MV-4-11 (cell line): ENCODE results near the gene RCOR1.
A peak's percentile ranks its signal among the peaks of the same experiment; 100 is the strongest.

Experiments
- DNase-seq: peaks from one replicate; lab custom pipeline; 2025; lab: John Stamatoyannopoulos, UW

RCOR1 gene

DNA sequence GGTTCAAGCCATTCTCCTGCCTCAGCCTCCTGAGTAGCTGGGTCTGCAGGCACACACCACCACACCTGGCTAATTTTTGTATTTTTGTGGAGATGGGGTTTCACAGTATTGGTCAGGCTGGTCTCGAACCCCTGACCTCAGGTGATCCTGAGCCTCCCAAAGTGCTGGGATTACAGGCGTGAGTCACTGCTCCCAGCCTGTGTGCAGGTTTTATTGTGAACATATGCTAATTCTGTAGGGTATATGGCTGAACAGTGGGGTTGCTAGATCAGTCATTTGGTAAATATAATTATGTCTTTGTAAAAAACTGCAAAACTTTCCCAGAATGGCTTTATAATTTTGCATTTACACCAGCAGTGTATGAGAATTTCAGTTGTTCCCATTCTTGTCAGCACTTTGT lies 85.9 kb downstream of the RCOR1 start:
- DNase-seq, result no peak

DNA sequence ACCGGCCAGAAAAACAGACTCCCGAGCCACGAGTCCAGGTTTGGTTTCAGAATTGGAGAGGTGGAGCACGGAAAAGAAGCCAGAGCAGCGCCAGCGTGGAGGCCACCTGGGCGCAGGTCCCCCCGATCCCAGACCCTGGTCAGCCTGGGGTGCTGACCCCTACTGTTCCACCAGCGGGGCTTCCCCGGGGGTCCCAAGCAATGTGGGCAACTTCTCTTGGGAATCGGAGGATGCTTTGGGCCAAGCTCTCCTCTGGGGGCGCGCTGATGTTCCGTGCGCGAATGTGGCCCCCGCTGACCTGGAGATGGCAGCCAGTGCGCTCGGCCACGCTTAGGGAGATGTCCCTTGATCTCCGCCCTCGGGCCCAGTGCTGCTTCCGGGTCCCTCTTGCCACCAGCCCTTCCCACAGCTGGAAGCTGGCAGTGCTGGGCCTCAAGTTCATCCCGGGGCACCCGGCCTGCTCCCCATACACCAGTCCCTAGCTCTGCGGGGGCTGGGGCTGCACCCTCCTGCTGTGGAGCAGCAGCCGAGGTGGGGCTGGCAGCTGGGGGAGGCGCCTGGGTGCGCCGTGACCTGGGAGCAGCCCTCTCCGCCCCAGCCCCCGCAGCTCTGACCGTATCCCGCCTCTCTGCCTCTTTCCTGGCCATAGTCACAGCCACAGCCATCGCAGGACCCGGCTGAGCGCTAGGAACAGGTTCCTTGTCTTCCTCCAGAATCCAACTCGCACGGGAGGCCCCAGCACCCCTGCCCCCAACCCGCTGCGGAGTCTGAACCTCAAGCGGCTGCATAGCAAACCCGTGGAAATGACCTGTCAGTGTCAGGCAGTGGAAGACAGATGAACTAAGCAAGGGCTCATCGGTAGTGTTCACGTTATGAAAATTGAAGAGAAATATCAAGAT lies 91.2 kb downstream of the RCOR1 start:
- DNase-seq, result no peak

DNA sequence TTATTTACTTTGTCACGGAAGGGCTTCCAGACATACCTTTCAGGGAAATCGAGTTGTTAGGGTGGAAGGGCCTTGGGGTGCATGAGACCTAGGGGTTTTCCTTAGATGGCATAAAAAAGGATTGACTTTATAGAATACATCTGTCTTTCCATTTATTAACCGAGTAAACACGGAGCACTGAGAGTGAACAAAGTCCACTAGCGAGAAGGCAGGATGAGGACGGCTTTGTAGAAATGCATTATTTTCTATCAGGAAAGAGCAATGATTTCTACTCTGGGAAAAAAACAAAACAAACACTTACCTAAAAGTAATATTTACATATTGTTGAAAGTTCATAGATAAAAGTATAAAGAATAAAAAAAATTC lies 91.8 kb downstream of the RCOR1 start:
- DNase-seq, result no peak

DNA sequence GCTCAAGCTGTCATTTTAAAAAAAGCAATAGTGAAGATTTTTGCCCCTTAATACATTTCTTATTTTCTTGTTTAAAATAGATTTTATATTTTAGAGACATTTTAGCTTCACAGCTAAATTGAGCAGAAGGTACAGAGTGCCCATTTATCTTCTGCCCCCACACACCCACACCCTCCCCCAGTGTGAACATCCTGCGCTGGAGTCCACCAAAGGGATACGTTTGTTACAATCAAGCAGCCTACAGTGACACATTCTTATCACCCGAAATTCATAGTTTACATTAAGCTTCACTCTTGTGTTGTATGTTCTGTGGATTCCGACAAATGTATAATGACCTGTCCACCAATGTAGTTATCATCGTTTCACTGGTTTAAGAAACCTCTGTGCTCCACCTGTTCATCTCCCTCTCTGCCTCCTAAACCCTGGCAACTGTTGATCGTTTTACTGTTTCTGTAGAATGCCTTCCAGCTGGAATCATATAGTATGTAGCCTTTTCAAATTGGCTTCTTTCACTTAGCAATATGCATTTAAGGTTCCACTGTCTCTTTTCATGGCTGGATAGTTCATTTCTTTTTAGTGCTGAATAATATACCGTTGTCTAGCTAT lies 93.8 kb downstream of the RCOR1 start:
- no peak for DNase-seq

DNA sequence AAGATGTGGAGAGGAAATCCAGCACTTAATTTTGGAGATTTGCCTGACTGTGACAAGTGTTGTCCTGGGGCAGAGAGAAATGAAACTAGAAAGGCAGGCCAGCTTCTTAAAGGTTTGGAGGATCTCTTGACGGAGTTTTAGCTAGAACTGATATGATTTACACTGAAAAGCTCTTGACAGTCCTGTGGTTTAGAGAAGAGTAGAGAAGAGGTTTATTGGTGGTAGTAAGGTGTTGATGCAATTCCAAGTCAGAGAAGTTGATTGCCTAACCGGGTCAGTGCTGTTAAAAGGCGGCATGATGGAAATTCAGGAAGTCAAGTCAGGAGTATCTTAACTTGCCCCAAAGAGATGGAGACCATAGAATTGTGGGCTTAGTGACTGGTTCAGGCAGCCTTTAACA lies 95.8 kb downstream of the RCOR1 start:
- peak; percentile 95 for DNase-seq

DNA sequence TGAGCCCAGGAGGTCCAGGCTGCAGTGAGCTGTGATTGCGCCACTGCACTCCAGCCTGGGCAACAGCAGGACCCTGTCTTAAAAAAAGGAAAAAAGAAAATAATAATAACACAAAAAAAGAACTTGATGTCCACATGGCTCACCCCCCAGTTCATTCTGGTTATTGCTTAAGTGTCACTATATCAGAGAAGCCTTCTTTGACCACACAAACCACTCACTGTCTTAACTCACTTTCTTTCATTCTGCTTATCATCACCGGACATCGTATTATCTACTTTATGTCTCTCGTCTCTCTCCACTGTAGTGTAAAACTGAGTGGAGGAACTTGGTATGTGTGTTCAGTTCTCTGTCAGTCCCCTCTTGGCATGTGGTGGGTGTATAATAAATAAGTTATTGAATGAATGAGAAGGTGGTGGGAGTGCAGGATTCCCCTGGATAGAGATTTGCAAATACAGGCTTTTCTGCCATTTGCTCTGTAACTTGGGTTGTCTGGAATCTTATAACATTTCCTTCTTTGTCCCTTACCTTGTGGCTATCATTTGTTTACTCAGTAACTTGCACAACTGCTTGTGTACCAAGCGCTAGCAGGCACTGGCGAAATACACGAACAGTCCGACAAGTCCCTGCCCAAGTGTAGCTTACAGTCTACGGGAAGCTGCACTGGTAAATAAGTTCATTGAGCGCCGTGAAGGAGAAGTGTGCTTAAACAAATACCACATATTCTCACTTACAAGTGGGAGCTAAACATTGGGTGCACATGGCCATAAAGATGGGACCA lies 98.2 kb downstream of the RCOR1 start:
- peak; percentile 69 for DNase-seq

DNA sequence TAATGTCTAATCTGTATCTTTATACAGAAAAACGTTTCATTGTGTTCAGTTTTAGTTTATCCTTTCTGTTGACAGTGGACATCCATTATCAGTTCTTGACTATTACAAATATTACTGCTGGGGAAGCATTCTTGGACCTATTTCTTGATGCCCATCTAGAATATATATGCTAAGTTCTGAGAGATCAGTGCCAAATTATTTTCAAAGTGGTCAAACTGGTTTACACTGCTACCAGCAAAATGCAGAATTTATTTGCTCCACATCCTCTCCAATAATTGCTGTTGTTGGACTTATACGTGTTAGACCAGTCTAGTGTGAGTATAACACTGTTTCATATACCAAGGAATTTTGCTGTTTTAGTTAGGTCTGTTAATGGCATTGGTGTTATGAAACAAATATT lies 99.3 kb downstream of the RCOR1 start:
- DNase-seq, result no peak

DNA sequence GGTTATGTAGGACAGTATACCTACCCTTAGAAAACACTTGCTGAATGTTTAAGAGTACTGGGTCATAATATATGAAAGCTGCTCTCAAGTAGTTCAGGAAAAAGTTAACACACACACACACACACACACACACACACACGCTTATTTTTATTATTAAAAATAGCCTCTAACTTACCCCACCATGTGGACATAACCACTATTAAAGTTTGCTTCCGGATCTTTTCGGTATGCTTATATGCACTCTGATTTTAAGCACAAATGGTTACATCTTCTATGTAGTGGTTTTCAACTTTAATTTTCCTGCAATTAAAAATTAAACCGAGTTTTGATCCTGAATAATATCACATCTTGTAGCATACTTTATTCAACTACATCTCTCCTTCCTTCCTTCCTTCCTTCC lies 99.9 kb downstream of the RCOR1 start:
- DNase-seq, result no peak

DNA sequence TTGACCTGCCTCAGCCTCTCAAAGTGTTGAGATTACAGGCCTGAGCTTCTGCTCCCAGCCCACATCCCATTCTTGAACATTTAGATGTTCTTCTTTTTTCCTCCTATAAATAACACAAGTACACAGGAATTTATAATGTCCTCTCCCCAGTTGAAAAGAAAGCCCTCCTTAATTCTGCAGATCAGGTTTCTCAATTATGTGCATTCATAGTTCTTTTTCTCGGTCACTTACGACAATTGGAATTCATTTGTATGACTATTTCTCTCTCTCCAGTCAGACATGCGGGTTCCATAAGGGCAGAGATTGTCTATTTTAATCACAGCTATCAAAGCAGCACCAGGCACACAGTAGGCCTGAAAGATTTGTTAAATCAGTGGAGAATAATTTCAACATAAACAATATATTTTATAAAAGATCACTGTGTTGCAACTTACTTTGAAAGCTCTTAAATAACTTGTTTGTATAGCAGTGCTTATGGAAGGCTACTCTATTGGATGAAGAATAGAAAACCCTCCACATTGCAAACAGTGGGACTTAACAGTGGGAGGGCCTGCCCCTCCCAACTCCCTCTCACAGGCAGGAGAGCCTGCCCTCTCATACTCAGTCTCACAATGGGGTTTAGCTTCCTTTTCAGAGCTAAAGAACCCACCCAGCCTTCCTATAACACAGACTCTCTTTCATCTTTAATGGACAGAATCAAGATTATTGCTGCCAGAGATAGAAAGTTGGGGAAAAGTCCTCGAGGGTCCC lies 100.7 kb downstream of the RCOR1 start:
- no peak for DNase-seq

DNA sequence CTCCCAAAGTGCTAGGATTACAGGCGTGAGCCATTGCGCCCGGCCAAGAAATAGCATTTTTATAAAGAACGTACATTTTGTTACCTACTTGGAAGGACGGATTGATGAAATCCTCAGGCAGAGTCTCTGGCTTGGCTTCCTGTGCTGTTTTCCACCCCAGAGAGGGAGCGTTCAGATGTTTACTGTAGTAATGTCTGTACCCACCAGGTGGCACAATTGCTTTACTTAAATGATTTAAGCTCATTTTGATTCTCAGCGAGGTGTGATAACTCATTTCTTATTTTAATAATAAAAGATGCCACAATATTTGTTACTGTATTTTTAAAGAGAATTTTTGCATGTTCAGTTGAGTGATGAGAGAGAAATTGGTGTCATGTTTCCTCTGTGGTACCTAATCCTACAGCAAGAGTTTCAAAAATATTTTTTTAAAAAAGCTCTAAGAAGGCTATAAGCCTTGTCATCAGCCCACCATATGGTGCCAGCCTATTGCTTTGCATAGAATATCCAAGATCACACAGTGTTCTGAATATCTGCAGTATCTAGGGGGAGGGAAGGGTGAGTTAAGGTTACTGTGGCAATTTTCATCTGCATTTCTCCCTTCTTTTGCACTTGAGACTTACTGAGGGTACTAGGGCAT lies 102.2 kb downstream of the RCOR1 start:
- peak; percentile 55 for DNase-seq

DNA sequence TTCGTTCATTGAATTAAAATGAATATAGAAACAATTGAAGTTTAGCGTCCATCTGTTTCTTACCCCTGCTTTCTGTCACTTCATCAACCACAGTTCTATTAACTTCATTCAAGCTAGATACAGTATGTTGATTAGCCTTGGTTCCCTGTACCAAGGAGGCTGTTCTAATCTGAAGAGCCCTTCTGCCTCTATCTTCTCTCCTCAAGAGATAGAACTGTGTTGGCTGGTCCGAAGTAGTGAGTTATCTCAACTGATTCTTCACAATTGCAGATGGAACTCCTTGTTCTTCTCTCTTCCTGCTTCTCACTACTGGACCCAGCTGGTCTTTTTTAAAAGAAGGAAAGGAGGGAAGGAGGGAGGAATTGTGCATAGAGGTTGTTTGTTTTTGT lies 102.7 kb downstream of the RCOR1 start:
- DNase-seq, result no peak

DNA sequence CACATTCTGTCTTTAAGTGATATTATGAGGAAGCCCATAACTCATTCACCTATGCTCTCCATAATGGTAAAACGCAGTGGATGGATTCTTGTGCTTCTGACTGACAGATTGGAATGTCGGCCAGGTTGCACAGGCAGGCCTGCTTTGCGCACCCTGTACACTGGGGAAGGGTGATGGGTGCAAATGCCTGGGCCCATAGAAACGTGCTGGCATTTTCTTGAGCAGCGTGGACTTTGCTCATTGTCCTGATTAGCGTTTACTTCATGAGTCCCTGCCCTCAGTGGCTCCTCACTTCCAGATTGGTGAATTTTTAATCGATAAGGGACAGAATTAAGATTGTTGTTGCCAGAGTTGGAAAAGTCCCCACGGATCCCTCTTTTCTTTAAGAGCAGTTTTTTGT lies 103.9 kb downstream of the RCOR1 start:
- DNase-seq, result no peak

DNA sequence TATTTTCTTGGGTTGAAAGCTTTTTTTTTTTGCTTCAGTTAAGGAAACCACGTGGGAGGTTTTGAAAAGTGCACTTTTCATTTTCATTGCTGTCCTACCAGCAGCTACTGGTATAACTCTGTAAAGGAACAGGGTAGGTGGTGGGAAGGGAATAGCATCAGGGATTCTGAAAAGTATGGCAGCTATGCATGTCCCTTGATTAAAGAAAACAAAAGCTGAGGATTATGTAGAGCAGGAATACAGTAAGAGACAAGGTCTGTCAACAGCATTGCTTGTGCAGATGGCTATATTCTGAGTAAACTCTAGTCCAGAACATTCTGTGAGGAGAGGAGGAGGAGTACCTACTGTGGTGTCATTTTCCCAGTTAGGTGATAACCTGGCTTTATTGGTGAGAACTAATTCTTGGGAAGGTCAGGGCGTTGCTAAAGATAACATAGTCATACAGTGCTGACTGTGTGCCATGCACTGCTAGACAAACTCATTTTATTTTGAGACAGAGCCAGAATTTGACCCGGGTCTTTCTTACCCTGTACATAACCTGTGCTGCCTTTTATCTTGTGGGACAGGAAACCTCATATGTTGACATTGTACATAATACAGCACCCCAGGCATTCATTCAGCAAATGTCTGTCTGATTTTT lies 104.5 kb downstream of the RCOR1 start:
- DNase-seq, result no peak

DNA sequence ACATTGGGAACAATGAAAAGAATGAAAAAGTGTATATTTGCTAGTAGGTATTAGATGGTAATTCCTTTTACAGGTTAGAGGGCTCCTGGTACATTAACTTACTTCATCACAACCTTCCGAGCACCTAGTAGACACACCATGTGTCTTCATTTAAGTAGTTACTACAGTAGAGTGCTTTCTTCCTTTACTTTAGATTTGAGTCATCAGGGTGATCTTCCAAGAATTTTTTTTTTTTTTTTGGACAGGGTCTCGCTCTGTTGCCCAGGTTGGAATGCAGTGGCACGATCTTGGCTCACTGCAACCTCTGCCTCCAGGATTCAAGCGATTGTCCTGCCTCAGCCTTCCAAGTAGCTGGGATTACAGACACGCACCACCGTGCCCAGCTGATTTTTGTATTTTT lies 105.1 kb downstream of the RCOR1 start:
- no peak for DNase-seq

DNA sequence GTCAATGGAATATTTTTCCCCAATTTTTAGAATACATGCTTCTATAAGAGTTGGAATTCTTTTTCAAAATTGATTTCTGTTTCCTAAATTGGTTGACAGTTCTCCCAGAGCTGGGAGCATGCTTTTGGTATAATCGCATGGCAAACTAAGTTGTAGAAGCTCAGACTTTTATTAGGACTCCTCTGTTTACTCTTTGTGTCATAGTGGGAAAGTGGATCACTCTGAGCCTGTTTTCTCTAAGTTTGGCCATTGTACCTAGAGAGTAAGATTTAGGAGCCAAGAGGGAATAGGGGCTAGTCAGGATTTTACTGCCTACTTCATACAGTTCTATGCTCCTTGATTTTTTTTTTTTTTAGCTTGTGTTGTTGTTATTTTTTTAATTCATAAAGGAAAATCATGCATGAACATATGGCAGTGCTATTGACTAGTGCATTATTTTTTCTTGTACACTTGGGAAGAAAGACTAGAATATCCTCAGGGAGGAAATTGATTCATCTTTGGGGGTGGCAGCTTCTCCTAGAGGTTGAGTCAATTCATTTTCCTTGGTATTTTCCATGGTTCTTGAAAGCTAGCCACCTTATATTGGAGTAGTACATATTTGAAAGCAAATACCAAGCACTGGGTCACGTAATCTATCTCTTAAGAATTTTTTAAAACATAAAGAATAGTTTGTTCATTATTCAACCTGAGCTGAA lies 107.1 kb downstream of the RCOR1 start:
- no peak for DNase-seq

DNA sequence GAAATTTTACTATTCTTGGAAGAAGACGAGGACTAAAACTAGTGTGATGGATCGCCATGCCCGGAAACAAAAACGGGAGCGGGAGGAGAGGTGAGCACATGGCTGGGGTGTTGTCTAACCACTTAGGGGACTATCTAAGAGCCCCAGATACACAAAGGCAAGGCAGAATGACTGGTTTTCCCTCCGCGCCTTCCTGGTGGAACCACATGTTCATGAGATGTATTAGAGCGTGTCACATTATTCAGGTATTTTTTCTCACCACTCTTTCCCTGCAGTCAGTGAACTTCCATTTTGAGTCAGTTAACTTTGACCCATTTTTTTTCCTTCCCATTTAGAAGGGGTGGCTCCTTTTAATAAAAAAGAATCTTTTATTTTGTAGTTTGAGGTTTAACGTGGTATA lies 116.0 kb downstream of the RCOR1 start:
- no peak for DNase-seq

DNA sequence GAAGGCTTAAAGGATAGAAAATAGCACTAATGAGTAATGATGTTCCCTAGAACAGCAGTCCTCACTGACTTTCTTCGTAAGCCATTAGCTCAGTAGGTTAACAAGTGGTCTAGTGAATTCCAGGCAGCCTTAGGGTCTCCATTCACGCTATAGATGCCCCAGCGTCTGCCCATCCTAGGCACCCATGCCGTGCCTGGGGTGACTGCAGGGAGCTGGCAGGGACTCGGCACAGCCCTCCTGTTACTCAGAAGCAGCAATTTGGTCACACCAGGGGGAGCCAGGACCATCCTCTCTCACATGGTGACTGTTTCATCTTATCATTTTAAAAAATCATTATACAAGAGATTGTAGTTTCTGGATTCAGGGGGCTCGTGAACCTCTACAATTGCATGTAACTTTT lies 118.8 kb downstream of the RCOR1 start:
- no peak for DNase-seq

DNA sequence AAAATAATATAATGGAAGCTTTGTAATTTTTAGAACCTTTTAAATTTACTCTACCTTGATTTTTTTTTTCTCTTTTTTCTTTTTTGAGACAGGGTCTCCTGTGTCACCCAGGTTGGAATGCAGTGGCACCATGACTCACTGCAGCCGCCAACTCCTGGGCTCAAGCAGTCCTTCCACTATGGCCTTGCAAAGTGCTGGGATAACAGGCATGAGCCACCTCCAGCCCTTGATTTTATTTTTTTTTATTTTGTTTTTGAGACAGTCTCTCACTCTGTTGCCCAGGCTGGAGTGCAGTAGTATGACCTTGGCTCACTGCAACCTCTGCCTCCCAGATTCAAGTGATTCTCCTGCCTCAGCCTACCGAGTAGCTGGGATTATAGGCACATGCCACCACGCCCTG lies 119.5 kb downstream of the RCOR1 start:
- no peak for DNase-seq

DNA sequence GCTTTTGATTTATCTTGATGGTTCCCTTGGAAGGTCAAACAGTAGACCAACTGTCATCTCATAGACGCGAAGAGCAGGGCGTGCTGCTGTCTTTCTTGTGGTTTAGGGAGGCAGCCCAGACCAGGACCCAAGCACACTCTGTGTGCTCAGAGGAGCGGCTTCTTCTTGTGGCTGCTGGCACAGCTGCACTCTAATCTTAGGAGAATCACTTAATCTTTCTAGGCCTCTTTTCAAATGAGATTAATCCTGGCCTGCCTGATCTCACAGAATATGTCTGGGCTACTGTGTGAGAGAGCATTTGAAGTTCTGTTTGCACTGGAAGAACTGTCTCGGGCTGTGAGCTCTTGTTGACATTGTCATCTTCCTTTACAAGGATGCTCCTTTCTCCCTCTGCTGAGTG lies 124.8 kb downstream of the RCOR1 start:
- peak; percentile 89 for DNase-seq

DNA sequence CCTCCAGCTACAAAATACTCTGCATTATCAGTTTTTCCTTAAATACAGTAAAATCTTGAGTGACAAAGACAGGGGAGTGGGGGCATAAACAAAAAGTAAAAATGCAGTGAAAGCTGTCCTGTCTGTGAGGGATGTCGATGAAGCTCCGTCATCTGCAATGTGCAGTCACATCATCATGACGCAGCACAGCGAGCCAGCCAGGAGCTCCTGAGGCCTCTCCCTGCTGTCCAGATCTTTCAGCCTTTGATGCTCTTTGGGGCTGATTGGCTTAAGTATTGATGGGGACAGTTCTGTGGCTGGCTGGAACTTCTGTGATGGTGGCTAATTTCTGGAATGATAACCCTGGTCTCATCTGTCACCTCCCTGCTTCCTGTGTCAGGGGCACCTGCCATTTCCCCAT lies 130.2 kb downstream of the RCOR1 start:
- no peak for DNase-seq

DNA sequence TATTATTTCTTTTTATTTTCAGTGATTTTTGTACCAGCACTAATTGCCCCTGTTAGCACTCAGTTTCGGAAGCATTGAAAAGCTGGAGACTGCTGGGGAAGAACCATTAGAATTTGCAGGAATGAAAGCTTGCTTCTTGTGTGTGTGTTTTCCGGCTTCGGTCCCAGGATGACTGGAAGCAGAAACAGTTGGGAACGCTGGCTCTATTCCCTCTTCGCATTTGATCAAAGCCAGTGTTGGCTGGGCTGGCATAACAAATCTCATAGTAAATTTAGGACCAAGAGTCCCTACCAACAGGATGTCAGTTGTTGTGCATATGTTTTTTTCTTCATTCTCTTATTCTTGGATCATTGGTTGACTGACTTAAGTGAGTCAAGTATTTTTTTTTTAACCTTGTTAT lies 131.2 kb downstream of the RCOR1 start:
- DNase-seq, result no peak
